ENCODE data around the gene CNN3.
A peak's percentile ranks its signal among the peaks of the same experiment; 100 is the strongest.

The CNN3 gene

DNA sequence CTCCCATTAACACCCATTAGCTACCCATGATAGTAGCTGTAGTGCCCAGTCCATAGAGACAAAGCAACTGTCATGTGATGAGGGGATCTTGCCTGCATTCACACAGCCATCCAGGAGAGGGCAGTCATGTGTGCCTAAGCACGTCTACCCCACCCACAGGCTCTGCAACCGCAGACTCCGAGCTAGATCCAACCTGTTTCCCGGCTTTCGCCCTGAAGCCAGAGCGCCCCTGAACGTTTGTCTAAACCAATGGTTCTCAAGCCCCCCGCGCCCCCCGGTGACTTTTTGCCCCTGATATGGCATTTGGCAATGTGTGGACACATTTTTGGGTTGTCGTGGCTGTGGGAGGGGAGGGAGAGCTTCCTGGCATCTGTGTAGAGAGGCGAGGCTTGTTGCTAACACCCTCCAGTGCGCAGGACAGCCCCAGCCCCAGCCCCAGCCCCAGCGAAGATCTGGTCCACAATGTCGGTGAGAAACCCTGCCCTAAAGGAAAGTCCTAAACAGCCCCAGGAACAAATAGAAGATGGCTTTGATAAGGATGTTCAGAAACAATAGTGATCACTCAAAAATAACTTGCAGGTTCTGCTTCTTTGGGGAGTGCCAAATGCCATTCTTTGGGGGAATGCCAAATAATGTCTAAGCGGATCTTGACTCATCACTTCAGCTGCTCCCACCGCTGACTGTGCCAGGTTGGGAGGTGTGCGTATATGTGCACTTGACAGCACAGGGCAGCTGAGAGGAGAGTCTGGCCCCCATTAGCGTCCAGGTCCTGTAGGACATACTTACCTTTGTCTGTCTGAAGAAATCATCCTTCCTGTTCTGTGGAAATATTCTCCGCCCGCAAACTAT is 72.2 kb downstream of the CNN3 start:
- DNase-seq, result peak; percentile 77 to 81

DNA sequence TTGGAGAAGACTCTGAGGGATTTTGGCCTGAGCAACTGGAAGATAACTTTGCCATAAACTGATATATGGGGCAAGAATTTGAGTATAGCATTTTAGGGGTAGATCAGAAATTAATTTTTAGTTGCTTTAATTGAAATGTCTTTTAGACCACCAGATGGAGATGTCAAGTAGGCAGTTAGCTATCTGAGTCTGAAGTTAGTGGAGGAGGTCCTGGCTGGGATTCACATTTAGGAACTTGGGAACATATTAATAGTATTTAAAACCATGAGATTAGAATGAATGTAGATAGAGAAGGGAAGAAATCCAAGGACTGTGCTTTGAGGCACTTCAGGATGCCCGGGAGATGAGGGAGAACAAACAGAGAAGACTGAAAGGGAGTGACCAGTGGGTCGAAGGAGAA is 74.1 kb downstream of the CNN3 start:
- no peak for DNase-seq

DNA sequence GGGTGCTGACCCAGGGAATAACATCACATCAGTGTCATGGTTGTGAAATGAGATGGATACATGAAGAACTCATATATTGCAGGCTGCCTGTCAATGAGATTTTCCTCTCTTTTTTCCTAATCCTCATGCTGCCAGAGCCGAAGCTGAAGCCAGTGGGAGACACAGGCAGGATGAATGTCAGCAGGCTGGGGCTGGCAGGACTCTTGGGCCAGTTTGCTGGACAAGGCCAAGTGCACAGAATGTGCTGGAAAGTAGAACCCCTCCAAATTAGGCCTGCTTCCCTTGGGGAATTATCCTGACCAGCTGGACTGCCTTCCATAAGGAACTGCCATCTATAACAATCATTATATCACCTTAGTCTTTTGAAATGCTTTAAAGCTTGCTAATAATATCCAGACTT is 75.3 kb downstream of the CNN3 start:
- DNase-seq, result no peak
